Measurements from ENCODE around the gene RGS14.

DNA sequence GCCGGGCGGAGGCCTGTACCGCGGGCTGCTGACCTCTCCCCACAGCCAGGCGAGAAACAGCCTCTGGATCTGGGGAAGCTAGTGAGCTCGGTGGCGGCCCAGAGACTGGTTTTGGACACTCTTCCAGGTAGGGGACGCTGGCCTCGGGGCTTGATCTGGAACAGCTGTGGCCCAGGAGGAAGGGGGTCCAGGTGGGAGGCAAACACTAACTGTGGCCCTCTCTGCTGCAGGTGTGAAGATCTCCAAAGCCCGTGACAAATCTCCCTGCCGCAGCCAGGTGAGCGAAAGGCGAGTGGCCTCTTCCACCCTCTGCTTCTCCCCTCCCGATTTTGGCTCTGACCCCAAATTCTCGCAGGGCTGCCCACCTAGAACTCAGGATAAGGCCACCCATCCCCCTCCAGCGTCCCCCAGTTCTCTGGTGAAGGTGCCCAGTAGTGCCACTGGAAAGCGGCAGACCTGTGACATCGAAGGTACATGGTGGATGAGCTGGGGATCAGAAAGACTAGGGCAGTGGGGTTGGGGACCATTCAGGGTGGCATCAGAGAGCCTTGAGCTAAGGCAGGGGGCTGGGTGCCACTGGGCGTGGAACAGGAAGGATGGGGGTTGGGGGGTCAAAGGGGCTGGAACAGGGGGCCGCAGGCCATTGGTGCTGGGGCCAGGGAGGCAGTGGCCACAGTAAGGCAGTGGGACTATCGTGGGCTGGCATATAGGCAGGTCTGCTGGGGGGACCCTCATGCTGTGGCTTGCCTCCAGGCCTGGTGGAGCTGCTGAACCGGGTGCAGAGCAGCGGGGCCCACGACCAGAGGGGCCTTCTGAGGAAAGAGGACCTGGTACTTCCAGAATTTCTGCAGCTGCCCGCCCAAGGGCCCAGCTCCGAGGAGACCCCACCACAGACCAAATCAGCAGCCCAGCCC lies 13.7 kb downstream of the RGS14 start:
- TF ChIP-seq, protein P1, sequence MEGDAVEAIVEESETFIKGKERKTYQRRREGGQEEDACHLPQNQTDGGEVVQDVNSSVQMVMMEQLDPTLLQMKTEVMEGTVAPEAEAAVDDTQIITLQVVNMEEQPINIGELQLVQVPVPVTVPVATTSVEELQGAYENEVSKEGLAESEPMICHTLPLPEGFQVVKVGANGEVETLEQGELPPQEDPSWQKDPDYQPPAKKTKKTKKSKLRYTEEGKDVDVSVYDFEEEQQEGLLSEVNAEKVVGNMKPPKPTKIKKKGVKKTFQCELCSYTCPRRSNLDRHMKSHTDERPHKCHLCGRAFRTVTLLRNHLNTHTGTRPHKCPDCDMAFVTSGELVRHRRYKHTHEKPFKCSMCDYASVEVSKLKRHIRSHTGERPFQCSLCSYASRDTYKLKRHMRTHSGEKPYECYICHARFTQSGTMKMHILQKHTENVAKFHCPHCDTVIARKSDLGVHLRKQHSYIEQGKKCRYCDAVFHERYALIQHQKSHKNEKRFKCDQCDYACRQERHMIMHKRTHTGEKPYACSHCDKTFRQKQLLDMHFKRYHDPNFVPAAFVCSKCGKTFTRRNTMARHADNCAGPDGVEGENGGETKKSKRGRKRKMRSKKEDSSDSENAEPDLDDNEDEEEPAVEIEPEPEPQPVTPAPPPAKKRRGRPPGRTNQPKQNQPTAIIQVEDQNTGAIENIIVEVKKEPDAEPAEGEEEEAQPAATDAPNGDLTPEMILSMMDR (IDR thresholded peaks at IDR 0.05): no peak
- TF ChIP-seq EP300 (IDR thresholded peaks at IDR 0.05) (no peak), POLR2AphosphoS5 (IDR thresholded peaks at IDR 0.05) (no peak), POLR2A (IDR thresholded peaks at IDR 0.05) (no peak)
